Stimulated activated CD4-positive, alpha-beta T cell treated with anti-CD3 and anti-CD28 coated beads, Interleukin-1b, Interleukin-23, amount 100 ng/mL, for 1 hour (primary cell): Measurements from ENCODE around the gene TM4SF18.
"Not testable (repeated sequence)": the region's sequence is repeated elsewhere in the genome, so short reads cannot be mapped to it uniquely, and the experiment has no call there.

Experiments
- DNase-seq, 2 donors: peaks; one replicate each; pipeline ENCODE4 v3.0.0-alpha.2; 2020; ENCODE audit warnings: low read depth in 2 of 2

TM4SF18 gene

DNA sequence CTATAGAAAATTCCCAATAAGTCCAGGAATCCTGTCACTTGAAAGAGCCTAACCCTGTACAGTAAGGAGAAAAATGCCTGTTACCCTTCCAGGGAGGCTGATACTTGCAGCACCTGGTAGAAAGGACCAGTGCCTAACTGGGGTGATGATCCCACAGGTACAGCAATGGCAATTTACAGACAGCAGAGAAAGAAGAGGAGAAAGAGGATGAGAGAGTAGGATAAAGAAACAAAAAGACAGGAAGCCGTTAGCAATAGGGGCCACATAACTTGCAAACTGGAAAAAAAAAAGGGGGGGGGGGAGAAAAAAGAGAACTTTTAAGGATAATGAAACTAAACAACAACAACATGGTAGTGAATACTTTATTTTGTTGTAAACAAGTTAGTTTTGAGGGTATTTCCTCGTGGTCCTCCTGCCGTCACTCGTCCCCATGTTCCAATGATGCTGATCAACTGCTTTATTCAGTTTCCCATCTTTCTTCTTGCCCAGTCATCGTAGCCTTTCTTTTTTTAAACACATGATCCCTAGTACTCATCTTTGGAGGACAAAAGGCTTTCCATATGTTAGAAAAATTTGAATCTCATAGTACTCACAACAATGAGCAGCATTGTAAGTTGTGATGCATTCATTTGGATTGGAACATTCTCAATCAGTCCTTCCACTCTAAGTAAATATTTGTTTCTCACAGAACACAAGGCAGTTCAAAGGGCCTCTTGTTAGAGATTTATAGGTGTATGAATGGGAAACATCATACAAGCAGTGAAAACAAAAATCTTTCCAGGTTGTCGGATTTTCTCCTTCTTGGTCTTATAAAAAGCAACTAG is 35.5 kb upstream of the TM4SF18 start:
- DNase-seq, result no peak

DNA sequence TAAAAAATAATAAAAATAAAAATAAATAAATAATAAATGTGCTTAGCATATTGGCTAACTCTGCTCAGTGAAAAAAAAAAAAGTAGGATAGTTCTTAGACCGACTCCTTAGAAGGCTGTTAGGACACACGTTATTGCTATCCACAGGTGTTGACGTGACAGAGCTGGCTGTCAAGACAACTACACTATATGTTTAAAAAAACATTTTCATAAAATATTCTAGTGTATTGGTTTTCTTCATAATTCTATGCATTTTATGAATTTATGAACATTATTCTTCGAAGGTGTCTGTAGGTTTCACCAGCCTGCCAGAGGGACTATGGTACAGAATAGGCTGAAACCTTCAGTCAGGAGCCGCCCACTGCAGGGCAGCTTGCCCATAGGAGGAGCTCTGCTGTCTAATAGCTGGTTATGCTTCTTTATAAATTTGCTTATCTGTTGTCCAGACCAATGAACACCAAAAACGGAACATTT is 34.8 kb upstream of the TM4SF18 start:
- no peak for DNase-seq

DNA sequence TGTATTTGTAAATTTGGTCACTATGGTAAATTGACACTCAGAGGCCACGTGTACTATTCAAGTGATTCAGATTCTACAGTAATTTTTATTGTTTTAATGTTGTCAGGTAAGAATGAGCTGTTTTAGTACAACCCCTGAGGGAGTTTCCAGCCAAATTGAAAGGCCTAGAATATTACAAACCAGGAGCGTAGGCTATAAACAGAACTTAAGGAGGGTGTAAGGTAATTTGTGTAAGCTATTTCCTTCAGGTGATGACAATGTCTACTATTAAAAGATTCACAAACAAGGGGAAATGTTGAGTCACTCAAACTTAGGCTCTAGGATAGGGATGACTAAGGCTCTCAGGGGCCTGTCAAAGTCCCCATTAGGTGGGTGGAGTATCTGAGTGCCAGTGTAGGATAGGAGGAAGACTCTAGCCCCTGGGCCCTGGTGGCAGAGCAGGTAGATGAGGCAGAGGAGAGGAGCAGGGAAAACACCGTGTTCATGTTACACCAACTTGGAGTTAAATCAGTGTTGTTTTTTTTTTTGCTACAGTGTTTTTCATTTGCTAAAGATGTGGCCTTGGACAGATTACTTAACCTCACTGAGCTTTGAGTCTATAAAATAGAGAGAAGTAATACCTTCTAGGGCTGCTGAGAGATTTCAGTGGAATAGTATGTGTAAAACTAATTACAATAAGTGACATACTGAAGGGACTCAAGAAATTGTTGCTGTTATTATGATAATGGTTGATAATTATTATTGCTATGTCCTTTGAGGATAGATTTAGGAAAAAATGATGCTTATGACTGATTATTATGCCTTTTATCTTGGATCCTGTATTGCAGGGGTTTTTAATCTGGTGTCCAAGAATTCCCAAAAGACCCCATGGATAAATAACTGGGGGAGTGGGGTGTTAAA is 33.8 kb upstream of the TM4SF18 start:
- peak in 1 of 2 donors; percentile 3 for DNase-seq

DNA sequence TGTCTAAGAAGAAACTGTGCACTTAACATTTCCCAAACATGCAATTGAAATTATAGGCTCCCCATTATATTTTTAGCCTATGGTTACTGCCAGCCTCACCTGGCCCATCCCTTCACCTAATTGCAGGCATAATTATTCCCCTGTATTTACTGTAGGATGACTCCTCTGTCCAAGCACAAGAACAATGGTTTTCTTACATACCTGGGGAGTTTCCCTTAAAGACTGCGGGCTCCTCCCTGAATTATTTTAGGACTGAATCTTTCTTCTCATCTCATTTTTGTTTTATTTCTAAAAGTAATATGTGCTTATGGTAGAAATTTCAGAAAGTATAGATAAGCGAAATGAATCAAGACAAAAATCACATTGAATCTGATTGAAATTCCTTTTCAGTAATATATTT is 32.6 kb upstream of the TM4SF18 start:
- DNase-seq, result no peak

DNA sequence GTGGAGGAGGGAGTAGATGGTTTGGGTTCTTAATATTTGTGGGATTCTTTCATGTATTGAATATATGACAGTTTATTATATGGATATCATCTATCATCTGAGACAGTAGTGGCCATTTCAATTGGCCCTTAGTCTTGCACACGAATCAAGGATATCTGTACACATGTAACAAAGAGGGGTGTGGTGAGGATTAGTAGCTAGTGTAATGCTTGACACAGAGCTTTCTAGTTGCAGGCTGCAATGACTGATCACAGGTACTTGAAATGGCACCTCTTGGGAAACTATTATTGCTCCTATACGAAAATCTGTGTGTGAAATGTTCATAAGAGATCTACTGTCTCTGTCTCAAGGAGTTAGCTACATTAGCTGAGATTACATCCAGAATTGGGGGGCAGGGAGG is 31.2 kb upstream of the TM4SF18 start:
- no peak for DNase-seq

DNA sequence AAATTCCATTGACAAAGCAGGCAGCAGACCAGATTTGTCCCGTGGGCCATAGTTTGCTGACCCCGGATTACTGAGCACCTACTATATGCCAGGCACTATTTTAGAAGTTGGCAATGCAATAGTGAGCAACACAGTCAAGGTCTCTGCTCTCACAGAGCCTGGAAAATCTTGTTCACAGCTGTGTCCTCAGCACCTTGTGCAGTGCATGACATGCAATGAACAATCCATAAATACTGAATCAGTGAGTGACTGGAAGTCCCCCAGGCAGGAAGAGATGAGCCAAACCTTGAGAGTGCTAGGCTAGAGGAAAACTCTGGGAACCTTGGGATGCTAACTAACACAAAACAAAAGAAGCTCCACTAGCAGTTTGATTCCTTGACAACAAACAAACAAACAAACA is 29.6 kb upstream of the TM4SF18 start:
- DNase-seq, result no peak

DNA sequence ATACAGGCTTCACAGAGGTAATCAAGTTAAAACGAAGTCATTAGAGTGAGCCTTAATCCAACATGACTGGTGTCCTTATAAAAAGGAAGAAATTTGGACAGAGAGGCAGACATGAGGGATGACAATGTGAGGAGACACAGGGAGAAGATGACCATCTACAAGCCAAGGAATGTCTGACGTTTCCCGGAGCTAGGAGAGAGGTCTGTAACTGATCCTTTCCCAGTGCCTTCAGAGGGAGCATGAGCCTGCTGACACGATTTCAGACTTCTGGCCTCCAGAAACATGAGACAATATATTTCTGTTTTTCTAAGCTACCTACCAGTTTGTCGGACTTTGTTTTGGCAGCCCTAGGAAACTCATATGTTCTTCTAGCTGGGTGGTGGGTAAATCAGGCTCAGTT is 28.9 kb upstream of the TM4SF18 start:
- no peak for DNase-seq

DNA sequence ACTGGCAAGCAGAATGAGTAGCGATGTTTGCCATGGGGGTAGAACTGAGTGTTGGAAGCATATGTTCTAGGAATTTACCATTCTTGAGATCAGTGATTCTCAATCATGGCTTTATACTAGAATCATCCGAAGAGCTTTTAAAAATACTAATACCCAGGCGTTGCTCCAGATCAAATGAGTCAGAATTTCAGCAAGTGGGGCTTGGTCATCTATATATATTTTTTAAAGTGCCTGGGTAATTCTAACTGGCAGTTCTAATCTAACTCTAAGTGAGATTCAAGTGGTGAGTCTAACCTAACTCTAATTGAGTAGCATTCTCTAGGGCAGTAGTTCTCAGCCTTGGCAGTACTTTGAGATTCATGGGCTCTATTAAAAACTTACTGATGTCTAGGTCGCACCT is 23.2 kb upstream of the TM4SF18 start:
- no peak for DNase-seq

DNA sequence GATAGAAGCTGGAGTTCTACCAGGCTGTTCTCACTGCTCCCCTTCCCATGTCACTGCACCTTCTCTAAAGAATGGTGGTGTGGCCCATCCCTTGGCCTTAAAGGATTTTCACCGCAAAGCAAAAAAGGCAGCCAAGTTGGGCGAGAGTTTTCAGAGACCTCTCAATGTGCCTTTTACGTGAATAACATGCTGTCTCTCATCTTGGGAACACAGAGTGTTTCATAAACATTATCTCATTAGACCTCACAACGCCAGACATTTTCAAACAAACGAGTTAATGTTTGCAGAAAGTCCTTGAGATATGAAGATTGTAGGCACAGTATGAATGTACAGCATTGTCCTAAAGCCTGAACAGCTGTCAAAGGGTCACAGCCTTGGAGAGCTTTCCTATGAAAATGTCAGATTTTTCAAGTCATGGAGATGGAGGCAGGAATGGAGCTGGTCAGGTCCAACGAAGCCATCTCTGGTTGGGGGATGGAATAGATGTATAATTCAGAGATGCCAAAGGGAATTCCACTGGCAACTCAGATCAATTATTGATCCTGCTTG is 22.7 kb upstream of the TM4SF18 start:
- no peak for DNase-seq

DNA sequence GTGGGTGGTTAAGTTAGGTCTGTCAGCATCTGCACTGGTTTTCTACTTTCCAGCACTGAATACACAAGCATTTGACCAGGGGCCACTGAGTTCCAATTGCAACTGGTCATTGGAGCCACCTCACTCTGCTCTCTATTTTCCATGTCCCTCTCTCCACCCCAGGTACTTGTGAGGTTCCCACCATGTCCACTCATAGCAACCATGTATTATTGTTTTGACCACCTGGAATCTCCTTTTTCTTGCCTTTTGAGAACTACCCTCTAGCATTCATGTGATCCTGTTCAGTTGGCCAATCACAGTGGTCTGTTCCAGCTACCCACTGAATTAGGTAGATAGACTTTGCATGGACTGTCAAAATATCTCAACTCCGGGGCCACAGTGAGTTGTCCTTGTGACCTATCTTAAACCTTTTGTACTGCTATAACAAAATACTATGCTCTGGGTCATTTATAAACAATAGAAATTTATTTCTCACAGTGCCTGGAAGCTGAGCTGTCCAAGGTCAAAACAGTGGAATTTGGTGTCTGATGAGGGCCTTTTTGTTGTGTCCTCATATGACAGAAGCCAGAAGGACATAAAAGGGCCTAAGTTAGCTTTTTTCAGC is 20.2 kb upstream of the TM4SF18 start:
- no peak for DNase-seq

DNA sequence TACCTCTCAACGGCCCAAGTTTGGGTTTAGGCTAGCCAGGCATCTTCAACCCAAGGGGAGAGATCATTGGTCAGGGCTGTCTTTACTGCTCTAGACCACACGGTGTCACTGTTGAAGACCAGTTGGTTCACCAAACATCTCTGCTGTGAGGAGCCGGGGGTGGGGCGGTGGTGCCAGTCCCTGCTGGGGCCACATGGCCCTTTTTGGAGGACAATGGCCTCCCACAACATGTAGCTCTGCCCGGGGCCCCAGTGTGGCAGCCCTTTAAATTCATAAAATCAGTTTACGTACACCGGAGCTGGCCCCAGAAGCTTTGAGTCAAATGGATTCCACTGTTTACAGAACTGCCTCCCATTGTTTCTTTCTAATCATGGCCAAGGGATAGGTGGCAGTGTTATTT is 19.1 kb upstream of the TM4SF18 start:
- DNase-seq, result peak in 1 of 2 donors; percentile 1

DNA sequence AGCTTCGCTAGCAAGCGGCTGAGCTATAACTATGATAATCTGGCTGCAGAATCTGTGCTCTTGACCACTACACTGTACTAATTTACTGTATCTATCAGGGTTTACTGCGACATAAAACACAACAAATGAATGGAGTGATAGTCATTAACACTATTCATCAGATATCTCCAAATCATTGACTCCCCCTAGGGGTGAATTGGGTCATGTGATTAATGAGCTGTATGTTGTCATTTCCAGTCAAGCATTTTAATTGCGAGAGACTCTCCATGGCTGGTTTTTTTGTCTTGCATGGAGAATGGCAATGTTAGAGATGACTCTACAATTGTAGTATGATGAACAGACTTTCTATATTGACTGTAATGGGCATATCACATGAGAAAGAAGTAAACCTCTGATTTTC is 10.5 kb upstream of the TM4SF18 start:
- no peak for DNase-seq

DNA sequence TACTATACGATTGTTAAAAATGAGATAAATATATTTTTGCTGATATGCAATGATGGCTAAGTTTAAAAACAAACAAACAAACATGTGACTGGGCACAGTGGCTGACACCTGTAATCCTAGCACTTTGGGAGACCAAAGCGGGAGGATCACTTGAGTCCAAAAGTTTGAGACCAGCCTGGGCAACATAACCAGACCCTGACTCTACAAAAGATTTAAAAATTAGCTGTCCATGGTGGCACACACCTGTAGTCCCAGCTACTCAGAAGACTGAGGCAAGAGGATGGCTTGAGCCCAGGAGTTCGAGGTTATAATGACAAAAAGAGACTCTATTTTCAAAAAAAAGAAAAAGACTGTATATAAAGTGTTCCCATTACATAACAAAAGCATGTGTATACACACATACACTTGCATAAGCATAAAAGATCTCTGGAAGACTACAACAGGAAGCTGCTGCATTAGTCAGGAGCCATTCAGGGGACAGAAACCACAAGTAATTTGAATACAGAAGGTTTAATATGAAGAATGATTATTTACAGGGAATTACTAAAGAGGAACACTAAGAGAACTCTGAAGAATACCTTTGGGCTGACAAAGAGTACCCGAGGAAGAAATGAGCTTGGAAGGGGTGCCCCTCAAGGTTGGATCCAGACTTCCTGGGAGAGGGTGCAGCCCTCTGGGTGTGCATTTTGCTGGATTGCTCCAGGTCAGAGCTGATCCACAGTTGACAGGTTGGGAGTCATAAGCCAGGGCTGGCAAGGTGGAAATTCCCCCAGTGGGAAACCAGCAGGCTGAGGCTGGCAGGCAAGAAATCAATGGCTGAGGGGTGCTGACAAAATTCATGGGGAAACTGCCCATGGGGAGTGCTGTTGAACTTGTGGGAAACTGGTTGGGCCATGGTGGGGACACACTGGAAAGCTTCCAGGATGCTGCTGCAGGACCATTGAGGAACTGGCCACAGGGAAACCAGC is 9.3 kb upstream of the TM4SF18 start:
- DNase-seq, result no peak

DNA sequence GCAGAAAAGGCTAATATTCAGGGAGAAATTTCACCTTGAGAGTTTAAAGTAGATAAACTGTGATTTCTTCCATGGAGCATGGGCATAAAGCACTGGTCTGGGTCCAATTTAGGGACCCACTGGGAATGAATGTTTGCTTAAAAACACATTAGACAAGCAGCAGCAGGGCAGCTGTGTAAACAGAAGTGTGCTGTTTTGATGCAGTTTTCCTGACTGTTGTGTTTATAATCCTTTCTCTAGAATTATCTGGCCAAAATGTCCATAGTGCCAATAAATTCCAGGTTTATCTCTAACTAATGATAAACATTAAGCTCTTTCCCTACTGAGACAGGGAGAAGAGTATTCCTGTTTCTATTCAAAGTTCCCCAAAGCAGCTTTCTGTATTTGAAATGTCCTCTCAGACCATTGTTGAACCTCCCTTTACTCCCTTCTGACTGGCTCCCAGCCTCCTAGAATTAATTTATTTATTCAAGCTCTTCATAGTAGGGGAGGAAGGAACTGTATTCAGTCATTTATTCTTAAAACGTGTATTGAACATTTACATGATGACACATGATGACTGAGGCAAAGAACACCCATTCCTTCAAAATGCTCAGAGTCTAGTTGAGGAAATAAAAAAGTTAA is 7.0 kb upstream of the TM4SF18 start:
- no peak for DNase-seq

DNA sequence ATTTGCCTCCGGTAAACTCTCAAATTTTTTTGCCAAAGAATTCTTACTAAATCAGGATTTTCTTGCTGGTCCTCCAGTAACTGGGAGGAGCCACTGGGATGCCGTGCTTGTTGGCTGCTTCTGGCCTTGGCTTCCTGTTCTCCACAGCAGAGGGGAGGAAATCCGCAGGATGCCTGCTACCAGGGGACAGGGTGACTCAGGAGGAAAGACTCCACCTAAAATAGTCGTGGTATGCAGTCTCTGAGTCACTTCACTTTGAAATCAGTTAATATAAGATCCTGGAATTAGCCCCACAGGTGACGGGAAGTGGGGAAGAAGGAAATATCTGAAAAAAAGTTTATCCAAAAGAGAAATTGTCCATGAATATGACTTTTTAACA is 6.5 kb upstream of the TM4SF18 start:
- DNase-seq, result no peak

DNA sequence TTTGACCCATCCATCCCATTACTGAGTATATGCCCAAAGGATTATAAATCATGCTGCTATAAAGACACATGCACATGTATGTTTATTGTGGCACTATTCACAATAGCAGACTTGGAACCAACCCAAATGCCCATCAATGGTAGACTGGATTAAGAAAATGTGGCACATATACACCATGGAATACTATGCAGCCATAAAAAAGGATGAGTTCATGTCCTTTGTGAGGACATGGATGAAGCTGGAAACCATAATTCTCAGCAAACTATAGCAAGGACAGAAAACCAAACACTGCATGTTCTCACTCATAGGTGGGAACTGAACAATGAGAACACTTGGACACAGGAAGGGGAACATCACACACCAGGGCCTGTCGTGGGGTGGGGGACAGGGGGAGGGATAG is 4.0 kb upstream of the TM4SF18 start:
- not testable (repeated sequence) for DNase-seq

DNA sequence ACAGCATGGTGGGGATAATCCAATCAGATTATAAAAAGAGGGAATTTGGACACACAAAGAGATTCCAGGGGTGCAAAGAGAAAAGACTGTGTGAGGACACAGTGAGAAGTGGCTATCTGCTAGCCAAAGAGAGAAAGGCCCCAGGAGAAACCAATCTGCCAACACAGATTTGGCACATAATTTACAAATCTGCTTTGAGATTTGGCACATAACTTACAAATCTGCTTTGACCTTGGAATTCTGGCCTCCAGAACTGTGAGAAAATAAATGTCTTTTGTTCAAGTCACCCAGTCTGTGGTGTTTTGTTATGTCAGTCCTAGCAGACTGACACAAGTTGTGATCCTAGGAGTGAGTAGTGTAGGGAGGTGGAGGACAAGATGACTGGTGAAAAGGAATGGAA is 3.5 kb upstream of the TM4SF18 start:
- no peak for DNase-seq

DNA sequence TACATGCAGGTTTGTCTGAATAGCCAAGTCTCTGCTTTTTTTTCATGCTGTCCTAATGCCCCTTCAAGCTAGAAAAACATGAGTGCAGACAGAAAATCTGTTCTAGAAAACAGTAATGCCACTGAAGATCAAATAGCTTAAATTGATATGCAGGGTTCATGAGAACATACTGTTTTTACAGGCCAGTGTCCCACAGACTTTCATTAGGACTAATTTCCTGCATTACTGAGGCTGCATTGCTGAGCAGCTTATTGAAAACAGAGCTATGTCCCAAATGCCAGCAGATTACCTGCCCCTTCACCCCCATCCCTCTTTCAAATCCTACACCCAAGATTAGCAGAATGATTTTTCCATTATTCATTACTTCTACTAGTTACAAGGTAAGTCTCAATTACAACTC is 665 bp downstream of the TM4SF18 start:
- DNase-seq, result no peak

DNA sequence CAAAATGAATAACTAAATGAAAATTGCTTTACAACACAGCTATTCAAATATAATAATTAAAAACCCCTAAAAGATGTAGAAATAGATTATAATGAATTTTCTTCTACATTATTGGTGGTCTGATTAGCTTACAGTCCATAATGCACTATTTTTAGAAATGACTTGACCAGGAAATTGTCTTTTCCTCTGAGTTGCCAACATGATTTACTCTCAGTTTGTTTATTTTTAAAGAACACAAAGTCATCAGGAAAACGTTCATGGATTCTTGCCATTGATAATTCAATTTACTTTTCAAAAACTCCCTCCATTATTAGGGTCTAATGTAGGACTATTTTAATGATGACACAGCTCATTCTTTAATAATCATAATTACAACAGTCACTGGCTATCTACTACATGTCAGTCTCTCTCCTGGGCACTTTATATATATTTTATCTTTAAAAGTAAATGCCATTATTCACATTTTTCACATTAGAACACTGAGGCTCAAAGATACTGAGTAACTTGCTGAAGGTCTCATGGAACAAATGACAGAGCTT is 1.1 kb downstream of the TM4SF18 start:
- no peak for DNase-seq

DNA sequence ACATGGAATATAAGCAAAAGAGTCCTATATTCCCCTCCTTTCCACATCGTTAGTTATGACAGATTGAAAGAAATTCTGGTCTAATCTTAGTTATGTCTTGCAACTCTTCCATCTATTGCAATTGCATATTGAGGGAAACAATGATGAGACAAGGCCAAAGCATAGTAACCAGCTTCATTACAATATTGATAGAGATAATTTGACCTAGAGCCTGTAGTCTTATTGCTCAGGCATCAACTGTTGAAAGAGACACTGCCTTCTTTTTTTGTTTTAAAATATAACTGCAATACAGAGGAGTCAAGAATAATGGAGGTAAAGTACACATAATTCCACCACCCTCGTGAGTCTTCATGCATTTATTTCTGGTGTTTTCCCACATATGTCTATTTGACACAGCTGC is 2.0 kb downstream of the TM4SF18 start:
- no peak for DNase-seq
